Measurements from ENCODE around the gene RCAN2.

The RCAN2 gene

DNA sequence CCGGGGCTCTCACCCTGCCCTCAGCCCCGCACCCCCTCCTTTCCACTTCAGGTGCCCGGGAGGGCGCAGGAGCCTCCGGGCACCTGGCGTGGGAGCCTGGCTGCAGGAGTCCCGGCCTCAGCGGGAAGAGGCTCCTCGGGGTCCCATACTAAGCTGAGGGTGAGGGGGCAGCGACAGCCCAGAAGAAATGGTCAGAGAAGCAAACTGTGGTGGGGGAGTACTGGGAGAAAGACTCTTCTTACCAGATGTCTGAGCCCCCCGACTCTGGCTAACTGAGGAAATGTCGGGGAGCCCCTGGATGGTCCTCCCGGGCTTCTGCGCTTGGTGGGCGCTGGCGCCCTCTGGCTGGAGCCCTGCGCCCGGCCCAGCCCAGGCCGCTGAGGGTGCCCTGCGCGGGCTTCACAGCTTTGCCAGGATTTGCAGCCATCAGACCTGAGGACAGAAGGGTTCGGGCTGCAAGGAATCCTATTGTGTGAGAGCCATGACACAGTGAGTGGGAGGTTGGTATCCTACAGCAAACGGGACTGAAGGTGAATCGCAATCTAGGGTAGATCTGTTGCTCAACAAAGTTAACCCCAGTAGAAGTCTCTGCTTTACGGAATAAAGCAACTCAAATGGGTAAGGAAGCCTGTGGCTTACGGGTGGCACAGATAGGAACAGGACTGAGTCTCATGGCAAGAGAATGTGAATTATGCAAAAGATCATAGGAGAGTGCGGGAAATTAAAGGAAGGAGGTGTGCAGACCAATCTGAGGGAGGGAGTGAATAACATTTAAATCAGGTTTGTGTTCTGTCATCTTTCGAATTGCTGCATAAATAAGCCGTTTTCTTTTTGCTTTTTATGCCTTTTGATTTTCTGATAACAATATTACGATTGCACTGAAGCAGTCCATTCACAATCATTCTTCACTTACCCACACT is 639 bp upstream of the RCAN2 start:
- DNase-seq = no peak

DNA sequence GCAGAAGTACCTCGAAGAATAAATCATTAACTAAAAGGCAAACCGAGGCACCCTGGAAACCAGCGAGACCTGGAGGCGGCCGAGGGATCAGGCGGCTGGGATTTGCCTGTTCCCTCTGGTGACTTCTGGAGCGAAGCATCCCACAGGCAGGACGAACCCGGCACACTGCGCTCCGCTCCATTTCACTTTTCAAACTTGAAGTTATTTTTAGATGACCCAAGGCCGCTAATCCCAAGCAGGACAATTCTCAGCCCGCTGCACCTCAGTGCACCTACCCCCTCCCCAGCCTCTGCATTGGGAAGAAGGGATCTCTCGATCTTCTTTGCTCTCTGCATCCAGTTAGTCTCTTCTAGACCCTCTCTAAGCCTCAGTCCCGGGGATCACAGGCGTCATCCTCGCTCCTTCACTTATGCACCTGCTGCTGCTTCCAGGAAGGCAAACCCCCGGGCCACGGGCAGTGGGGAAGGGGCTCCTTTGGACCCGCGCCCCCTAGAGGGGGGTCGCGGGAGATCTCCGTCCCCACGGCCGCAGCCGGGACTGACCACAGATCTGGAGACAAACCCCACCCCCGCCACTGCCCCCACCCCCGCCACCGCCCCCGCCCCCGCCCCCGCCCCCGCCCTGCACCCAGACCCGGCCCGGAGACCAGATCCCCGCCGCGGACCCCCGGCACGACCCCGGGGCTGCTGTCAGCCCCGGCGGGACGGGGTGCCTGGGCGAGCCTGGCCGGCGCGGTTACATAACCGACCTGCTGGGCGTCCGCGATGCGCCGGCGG is 636 bp downstream of the RCAN2 start:
- DNase-seq = no peak

GRCh38 chr6:46486181-46486580 is 5.1 kb downstream of the RCAN2 start:
- no peak for DNase-seq

- DNase-seq = no peak
Observed at GRCh38 chr6:46484081-46484820, 7.0 kb downstream of the RCAN2 start.

DNA sequence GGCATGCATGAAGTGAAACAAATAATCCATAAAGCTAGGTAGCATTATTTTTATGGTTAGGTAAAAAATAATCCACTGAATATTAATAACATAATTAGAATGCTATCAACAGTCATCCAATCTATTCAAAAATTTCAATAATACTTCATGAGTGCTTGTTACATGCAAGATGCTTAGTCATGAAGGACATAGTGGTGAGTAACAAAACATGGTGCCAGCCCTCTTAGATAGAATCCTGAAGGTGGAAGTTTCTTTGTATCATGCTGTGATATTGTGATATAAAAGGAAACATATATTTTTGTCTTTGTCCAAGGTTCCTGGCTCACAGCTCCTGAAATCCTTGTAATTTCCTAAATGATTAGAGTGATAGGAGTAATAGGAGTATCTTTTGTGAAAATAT is 14.9 kb downstream of the RCAN2 start:
- DNase-seq = no peak

DNA sequence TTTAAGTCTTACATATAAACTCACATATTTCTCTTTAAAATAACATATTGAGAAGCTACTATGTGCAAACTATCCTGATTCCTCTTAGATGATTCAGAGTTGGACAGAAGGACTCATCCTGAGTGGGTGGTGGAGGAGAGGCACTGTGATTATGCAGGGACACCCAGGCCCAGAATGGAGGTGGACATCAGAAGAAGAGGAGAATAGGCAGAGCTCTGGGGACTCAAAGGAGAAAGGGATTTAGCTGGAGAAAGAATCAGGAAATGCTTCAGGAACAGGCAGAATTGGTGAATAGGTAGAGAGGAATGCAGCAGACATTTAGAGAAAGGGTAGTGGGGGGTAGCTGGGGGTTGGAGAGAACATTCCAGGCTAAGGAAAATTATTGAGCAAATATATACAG is 17.4 kb downstream of the RCAN2 start:
- no peak for DNase-seq

- no peak for DNase-seq
Observed at GRCh38 chr6:46472243-46472642, 19.0 kb downstream of the RCAN2 start.

DNA sequence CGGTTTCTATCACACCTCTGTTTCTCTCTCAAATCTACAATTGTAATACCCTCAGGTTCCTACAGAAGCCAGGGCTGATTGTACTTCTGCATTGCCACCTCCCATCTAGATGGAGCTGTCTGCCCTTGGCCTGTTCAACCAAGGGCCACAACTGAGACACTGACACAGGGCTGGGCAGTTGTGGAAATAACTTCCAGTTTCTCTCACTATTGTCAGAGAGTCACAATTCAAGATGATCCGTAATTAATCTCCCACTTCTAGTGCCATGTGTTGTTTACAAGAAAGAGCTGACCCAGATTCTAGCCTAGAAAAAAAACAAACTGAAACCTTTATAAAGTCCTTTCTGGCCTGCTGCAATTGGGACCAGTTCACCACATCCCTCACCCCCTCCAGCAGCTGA is 22.2 kb downstream of the RCAN2 start:
- no peak for DNase-seq

DNA sequence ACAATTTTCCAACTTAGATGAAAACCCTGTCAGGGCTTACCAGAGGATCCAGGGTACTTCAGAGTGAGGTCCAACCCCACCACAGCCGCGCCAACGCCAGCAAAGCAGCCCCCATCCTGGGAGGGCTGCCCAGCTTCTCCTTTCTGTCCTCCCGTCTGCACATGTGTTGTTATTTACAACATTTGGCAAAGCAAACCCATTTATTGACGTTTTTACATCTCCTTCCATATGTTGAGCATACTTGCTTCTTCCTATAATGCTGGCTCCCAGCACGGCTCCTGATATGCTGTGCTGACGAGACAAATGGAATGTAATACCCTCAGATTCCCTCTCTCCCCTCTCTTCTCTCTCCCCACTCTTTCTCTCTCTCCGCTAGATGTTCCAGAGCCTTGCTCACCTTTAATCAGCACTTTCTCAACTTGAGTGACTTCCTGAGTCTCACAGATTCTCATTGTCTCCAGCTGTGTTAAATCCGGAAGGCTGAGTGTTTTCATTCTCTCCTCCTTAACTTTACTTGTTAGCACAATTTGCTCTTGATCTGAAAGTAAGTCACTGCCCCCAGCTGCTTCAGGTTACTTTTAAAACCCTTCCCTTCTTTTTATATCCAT is 22.7 kb downstream of the RCAN2 start:
- DNase-seq = no peak

DNA sequence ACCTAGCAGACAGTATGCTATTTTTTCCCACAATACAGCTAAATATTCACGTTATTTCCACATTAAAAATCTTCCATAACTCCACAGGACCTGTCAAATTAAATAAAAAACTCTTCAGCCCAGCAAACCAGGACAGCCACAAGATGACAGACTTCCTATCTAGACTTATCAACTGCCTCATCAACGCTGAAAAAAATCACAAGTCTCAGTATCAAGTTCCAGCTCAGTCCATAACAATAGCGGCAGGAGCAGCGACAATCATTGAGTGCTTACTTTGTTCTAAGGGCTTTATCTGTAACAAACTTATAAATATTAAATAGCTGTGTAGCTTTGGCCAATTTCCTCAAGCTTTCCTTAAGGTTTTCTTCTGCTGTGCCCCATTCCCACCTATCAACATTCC is 24.7 kb downstream of the RCAN2 start:
- no peak for DNase-seq

- DNase-seq = no peak
Observed at GRCh38 chr6:46465294-46466165, 25.7 kb downstream of the RCAN2 start.

DNA sequence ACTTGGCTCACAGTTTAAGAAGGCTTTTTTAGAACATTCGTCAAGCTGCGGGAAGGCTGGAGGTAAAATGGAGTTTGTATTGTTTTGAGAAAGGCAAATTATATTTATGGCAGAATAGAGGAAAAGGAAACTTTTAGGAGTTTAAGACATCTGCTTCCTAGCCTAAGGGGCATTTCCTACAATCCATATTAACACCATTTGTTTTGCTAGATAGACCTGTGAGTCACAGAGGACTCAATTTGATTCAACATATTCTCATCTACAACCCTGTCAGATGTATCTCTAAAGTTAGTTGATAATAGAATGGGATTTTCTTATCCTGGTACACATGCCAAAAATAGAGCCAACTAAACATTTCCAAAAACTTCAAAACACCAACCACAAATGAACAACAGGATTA is 35.0 kb downstream of the RCAN2 start:
- no peak for DNase-seq

DNA sequence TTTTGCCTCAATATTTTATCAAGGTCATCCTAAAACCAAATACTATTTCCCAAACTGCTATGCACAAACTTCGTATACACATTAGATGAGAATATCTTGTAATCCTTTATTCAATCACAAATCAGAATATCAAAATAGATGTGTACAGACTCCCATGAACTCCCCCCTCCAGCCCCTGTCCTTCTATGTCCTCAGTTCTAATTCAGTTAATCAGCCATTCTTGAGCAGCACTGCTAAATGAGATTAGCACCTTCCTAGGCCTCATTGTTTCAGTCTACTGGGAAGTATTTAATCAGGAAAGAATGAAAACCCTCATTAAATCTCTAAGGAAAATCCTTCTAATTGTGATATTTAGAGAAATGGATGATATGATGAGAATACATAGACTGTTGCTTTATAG is 36.6 kb downstream of the RCAN2 start:
- no peak for DNase-seq

- no peak for DNase-seq
Observed at GRCh38 chr6:46453741-46454316, 37.4 kb downstream of the RCAN2 start.

- DNase-seq = no peak
Observed at GRCh38 chr6:46453216-46453615, 38.0 kb downstream of the RCAN2 start.

DNA sequence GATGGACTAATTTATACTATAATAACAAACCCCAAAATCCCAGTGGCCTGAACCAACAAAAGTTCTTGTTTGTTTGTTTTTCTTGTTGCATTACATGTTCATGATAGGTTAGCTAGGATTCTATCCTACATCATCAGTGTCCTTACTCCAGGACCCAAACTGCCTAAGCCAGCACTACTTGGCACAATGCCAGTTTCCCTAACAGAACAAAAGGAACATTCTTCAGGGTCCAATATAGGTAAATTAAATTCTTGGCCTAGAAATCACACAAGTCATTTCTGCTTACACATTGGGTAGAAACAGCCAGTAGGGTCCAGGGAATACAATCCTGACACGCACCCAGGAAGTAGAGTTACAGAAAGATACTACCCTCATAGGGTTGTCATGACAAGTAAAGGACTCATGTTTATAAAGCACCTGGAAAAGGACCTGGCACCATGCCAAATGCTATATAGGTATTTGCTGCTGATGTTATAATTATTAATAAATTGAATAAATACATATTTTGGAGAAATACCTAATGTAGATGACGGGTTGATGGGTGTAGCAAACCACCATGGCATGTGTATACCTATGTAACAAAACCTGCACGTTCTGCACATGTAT is 38.8 kb downstream of the RCAN2 start:
- DNase-seq = no peak

DNA sequence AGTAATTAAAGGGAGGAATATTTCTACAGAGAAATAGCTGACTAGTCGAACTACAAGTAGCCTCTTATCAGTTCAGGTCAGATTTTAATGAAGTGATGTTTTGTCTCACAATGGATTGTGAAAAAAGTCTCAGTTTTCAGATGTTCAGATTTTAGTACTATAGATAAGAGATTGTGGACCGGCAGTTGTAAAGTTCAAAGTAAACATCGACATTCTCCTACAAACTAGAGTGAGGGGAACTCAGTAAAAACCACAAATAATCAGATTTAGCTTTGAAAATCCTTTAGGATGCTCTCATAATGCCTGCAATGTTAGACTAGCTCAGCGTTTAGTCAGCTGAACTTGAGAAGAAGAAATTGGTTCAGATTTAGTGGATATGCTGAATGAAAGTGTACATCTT is 39.9 kb downstream of the RCAN2 start:
- no peak for DNase-seq

- no peak for DNase-seq
Observed at GRCh38 chr6:46444772-46445454, 46.3 kb downstream of the RCAN2 start.

DNA sequence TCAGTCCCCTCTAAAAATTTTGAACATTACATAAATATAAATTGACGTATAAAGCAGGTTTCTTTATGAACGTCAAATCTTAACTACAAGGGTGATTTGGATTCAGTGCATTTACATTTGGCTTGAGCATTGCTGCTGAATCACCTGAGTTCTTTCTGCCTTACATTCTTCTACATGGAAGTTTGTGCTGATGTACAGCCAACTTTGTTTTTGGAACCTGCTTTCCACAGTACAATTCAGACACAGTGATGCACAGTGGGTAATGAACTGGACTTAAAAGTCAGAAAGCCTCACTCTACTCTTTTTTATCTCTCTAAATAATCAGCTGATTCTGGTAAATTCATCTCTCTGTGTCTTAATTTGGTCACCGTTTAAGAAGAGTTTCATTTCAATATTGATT is 47.6 kb downstream of the RCAN2 start:
- DNase-seq = no peak

- DNase-seq = no peak
Observed at GRCh38 chr6:46440641-46441040, 50.6 kb downstream of the RCAN2 start.

DNA sequence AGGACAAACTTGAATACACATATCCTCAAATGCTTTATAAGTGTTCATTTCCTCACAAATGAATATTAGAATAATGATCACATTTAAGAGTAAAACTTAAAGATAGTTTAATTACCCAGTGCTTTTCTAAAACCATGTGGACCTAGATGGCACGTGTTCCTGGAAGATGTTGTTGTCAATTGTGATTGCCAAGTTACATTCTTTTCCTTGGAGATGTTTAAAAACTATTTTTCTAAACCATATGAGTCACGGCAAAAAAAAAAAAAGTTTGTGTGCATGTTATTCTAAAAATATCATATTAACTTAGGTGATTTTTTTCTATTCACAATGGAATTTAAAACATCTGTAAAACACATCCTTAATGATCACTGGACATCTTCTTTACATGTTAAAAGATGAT is 51.1 kb downstream of the RCAN2 start:
- no peak for DNase-seq

Data from NK-92 treated with Interleukin-12 subunit alpha and Interleukin-12 subunit beta, amount 100 ng/mL, for 24 hours (cell line).